GM19023 (cell line): ENCODE results near the gene SDF4.

Experiments
- ATAC-seq: cut with Tn5 transposase; IDR thresholded peaks from one replicate; pipeline ENCODE4 v1.9.1; 2021; ENCODE audit warnings: mild to moderate bottlenecking, moderate library complexity; ENCODE audit not compliant: unreplicated experiment

Gene SDF4

GRCh38 chr1:1242461-1243265 is 10.9 kb upstream of the SDF4 start:
- no peak for ATAC-seq

GRCh38 chr1:1241588-1242219 is 9.9 kb upstream of the SDF4 start:
- ATAC-seq: no peak

GRCh38 chr1:1240822-1241587 is 9.2 kb upstream of the SDF4 start:
- ATAC-seq: no peak

- ATAC-seq: no peak
Measured at GRCh38 chr1:1240348-1240732, 8.5 kb upstream of the SDF4 start.

- ATAC-seq: no peak
Measured at GRCh38 chr1:1239614-1240347, 8.0 kb upstream of the SDF4 start.

- no peak for ATAC-seq
Measured at GRCh38 chr1:1239227-1239613, 7.4 kb upstream of the SDF4 start.

GRCh38 chr1:1238702-1239178 is 6.9 kb upstream of the SDF4 start:
- ATAC-seq: no peak

- no peak for ATAC-seq
Measured at GRCh38 chr1:1237874-1238701, 6.3 kb upstream of the SDF4 start.

- ATAC-seq: no peak
Measured at GRCh38 chr1:1236945-1237873, 5.4 kb upstream of the SDF4 start.

- no peak for ATAC-seq
Measured at GRCh38 chr1:1236176-1236763, 4.5 kb upstream of the SDF4 start.

GRCh38 chr1:1235016-1235744 is 3.4 kb upstream of the SDF4 start:
- ATAC-seq: no peak

GRCh38 chr1:1234180-1234808 is 2.5 kb upstream of the SDF4 start:
- no peak for ATAC-seq

GRCh38 chr1:1233567-1233892 is 1.7 kb upstream of the SDF4 start:
- no peak for ATAC-seq

- no peak for ATAC-seq
Measured at GRCh38 chr1:1232796-1233566, 1.2 kb upstream of the SDF4 start.

- peak; percentile 19 for ATAC-seq
Measured at GRCh38 chr1:1232208-1232795, 501 bp upstream of the SDF4 start, which contains the start of gene B3GALT6. Gene B3GALT6 (plus strand): TSS chr1:1232237. CDS start chr1:1232279, 42 bp downstream.

- ATAC-seq: no peak
Measured at GRCh38 chr1:1230656-1231399, 973 bp downstream of the SDF4 start.
